GM18907 (cell line): ENCODE data around the gene GNG8.
A peak's percentile ranks its signal among the peaks of the same experiment; 100 is the strongest.

ENCODE experiments used
- ATAC-seq: cut with Tn5 transposase; IDR thresholded peaks from one replicate; pipeline ENCODE4 v1.9.1; 2021; ENCODE audit warnings: mild to moderate bottlenecking, moderate library complexity; ENCODE audit not compliant: unreplicated experiment

GNG8 gene

GRCh38 chr19:46605356-46605821 lies 30.6 kb downstream of the GNG8 start:
- no peak for ATAC-seq

GRCh38 chr19:46604781-46605355 lies 31.1 kb downstream of the GNG8 start:
- no peak for ATAC-seq

- ATAC-seq, result no peak
Measured at GRCh38 chr19:46603752-46604231, 32.2 kb downstream of the GNG8 start.

GRCh38 chr19:46603195-46603637 lies 32.8 kb downstream of the GNG8 start:
- ATAC-seq, result no peak

- ATAC-seq, result no peak
Measured at GRCh38 chr19:46602392-46603194, 33.4 kb downstream of the GNG8 start.

GRCh38 chr19:46601318-46602224 lies 34.4 kb downstream of the GNG8 start, which contains the start of gene CALM3:
TSS of gene CALM3 (plus strand) at chr19:46601330. CDS start at chr19:46601435, 105 bp downstream.
- no peak for ATAC-seq

GRCh38 chr19:46600384-46601317 lies 35.4 kb downstream of the GNG8 start:
- ATAC-seq, result peak; percentile 88

- no peak for ATAC-seq
Measured at GRCh38 chr19:46599716-46600373, 36.2 kb downstream of the GNG8 start.

- no peak for ATAC-seq
Measured at GRCh38 chr19:46598372-46598917, 37.6 kb downstream of the GNG8 start.

- no peak for ATAC-seq
Measured at GRCh38 chr19:46596008-46596407, 40.0 kb downstream of the GNG8 start.

- ATAC-seq, result no peak
Measured at GRCh38 chr19:46591870-46592269, 44.1 kb downstream of the GNG8 start.

GRCh38 chr19:46591254-46591653 lies 44.7 kb downstream of the GNG8 start:
- no peak for ATAC-seq

- no peak for ATAC-seq
Measured at GRCh38 chr19:46587861-46588260, 48.1 kb downstream of the GNG8 start.

- ATAC-seq, result no peak
Measured at GRCh38 chr19:46586294-46586693, 49.7 kb downstream of the GNG8 start.

- no peak for ATAC-seq
Measured at GRCh38 chr19:46585539-46585938, 50.5 kb downstream of the GNG8 start.
